Osteocyte (in vitro differentiated cells): Measurements from ENCODE around the gene CNOT9. TPM values are rescaled to one million over a fixed set of nuclear protein-coding genes. Genes with fewer than 3 reads are reported as not detected.

Experiments
- DNase-seq: peaks from one replicate; pipeline ENCODE4 v3.0.0; 2021; ENCODE audit warnings: mixed read lengths; ENCODE audit not compliant: unreplicated experiment; ENCODE audit errors: extremely low spot score
- H3K27ac Mint-ChIP-seq: one replicate; pipeline ENCODE4 v1.8.0; 2021; ENCODE audit warnings: mild to moderate bottlenecking, mixed read lengths; ENCODE audit not compliant: unreplicated experiment
- H3K27me3 Mint-ChIP-seq: one replicate; pipeline ENCODE4 v1.8.0; 2021; ENCODE audit warnings: mixed read lengths; ENCODE audit not compliant: unreplicated experiment
- H3K36me3 Mint-ChIP-seq: one replicate; pipeline ENCODE4 v1.8.0; 2021; ENCODE audit warnings: mixed read lengths; ENCODE audit not compliant: unreplicated experiment
- H3K4me1 Mint-ChIP-seq: one replicate; pipeline ENCODE4 v1.8.0; 2021; ENCODE audit warnings: mixed read lengths; ENCODE audit not compliant: unreplicated experiment
- H3K4me3 Mint-ChIP-seq: one replicate; pipeline ENCODE4 v1.8.0; 2021; ENCODE audit warnings: mild to moderate bottlenecking, moderate library complexity, mixed read lengths; ENCODE audit not compliant: unreplicated experiment
- H3K9me3 Mint-ChIP-seq: one replicate; pipeline ENCODE4 v1.8.0; 2021; ENCODE audit warnings: mixed read lengths; ENCODE audit not compliant: unreplicated experiment
- CTCF ChIP-seq: fragments of 200-600 bp; sonication (generic); IDR thresholded peaks from 2 replicates; pipeline ENCODE4 v1.5.0; 2021; ENCODE audit warnings: antibody characterized with exemption, mild to moderate bottlenecking, moderate library complexity
- total RNA-seq: library from RNA; stranded (reverse); gene quantifications from 2 replicates; pipeline ENCODE4 v1.2.1, GENCODE V29; 2021

Gene CNOT9
- total RNA-seq, 1 donor from 2014 or later = 41.6 TPM

GRCh38 chr2:218644721-218645120, 76.1 kb downstream of the CNOT9 start:
- Mint-ChIP-seq H3K4me3 (no peak overlapping the region), H3K4me1 (no peaks in the 10 kb centered on the region), H3K36me3 (peaks cover 30% of the 10 kb centered on the region), H3K27me3 (no peaks in the 10 kb centered on the region), H3K9me3 (no peaks in the 10 kb centered on the region), H3K27ac (no peak overlapping the region)
- no peak for DNase-seq
- TF ChIP-seq CTCF = no peak

DNA sequence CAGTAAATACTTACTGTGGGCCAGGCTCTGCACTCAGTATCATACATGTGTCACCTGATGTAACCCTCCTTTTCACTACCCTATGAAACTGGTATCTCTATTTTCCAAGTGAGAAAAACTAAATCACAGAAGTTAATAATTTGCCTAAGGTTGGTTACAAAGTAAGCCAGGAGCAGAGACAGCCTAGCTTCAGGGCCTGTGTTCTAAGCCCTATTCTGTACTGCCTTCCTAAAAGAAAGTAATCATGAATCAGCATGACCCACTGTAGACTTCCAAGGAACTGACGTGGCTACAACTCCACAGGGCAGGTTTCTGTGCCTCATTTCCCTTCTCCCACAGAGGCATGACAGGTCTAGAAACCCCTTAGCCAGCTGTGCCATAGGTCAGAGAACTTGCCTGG, 76.5 kb downstream of the CNOT9 start:
- Mint-ChIP-seq H3K27ac (no peak overlapping the region), H3K36me3 (peaks cover 31% of the 10 kb centered on the region), H3K4me3 (no peak overlapping the region), H3K4me1 (no peaks in the 10 kb centered on the region), H3K27me3 (no peaks in the 10 kb centered on the region), H3K9me3 (no peaks in the 10 kb centered on the region)
- DNase-seq = no peak
- no peak for TF ChIP-seq CTCF

Other genes starting within 250 kb of the CNOT9 start
- gene CATIP, start 212.0 kb upstream of the CNOT9 start, total RNA-seq = not detected in 2 replicates
- 0.16 and 0.21 TPM in 2 replicates for gene SLC11A1, start 186.6 kb upstream of the CNOT9 start, total RNA-seq
- gene CTDSP1, start 169.0 kb upstream of the CNOT9 start, total RNA-seq = 131 and 138 TPM in 2 replicates
- gene VIL1, start 149.7 kb upstream of the CNOT9 start, total RNA-seq = 0.57 TPM in 1 of 2 replicates, not detected in the other
- gene USP37, start 488 bp upstream of the CNOT9 start, total RNA-seq = 14.6 and 15.0 TPM in 2 replicates
- 16.7 and 24.7 TPM in 2 replicates for gene PLCD4, start 39.1 kb downstream of the CNOT9 start, total RNA-seq
- 33.4 and 35.5 TPM in 2 replicates for gene ZNF142, start 90.8 kb downstream of the CNOT9 start, total RNA-seq
- gene BCS1L, start 90.8 kb downstream of the CNOT9 start, total RNA-seq = 36.5 and 40.9 TPM in 2 replicates
- gene RNF25, start 103.2 kb downstream of the CNOT9 start, total RNA-seq = 35.7 and 36.7 TPM in 2 replicates
- gene STK36, start 103.2 kb downstream of the CNOT9 start, total RNA-seq = 60.7 and 67.8 TPM in 2 replicates
- gene TTLL4, start 142.0 kb downstream of the CNOT9 start, total RNA-seq = 23.7 and 28.6 TPM in 2 replicates
- gene CYP27A1, start 213.3 kb downstream of the CNOT9 start, total RNA-seq = 3.2 and 4.1 TPM in 2 replicates